Astrocyte (in vitro differentiated cells and primary cell): ENCODE data around the gene SUN3. TPM values are rescaled to one million over a fixed set of nuclear protein-coding genes. Genes with fewer than 3 reads are reported as not detected.

Source experiments
- DNase-seq: peaks from one replicate; pipeline ENCODE4 v3.0.0-alpha.2; 2010; ENCODE audit warnings: low read depth
- FAIRE-seq: peaks from 2 replicates; lab custom pipeline; 2011; peaks lifted over from hg19 to GRCh38; lab: Jason Lieb, UNC
- H2AFZ ChIP-seq: 2 replicates; pipeline ENCODE4 v1.6.0; 2012; ENCODE audit warnings: low read depth, low read length, inconsistent platforms
- H3K27ac ChIP-seq: 2 replicates; pipeline ENCODE4 v1.5.1; 2011; ENCODE audit warnings: low read depth, low read length, inconsistent platforms
- H3K27me3 ChIP-seq: 2 replicates; pipeline ENCODE4 v1.6.0; 2011; ENCODE audit warnings: low read length, inconsistent platforms; ENCODE audit not compliant: insufficient read depth
- H3K36me3 ChIP-seq: 2 replicates; pipeline ENCODE4 v1.5.1; 2011; ENCODE audit warnings: low read length, inconsistent platforms; ENCODE audit not compliant: insufficient read depth
- H3K4me1 ChIP-seq: 2 replicates; pipeline ENCODE4 v1.5.1; 2011; ENCODE audit warnings: low read length, inconsistent platforms; ENCODE audit not compliant: insufficient read depth
- H3K4me2 ChIP-seq: 2 replicates; pipeline ENCODE4 v1.6.0; 2012; ENCODE audit warnings: low read length, inconsistent platforms
- H3K4me3 ChIP-seq: 2 replicates; pipeline ENCODE4 v1.5.1; 2011; ENCODE audit warnings: low read depth, mild to moderate bottlenecking, low read length, inconsistent platforms; ENCODE audit not compliant: insufficient read depth
- H3K79me2 ChIP-seq: 2 replicates; pipeline ENCODE4 v1.6.0; 2012; ENCODE audit warnings: mild to moderate bottlenecking, low read length, inconsistent platforms; ENCODE audit not compliant: insufficient read depth
- H3K9ac ChIP-seq: 2 replicates; pipeline ENCODE4 v1.6.0; 2012; ENCODE audit warnings: mild to moderate bottlenecking, low read length, inconsistent platforms
- H3K9me3 ChIP-seq: 2 replicates; pipeline ENCODE4 v1.5.1; 2012; ENCODE audit warnings: low read depth, mild to moderate bottlenecking, low read length, inconsistent platforms; ENCODE audit not compliant: insufficient read depth
- H4K20me1 ChIP-seq: 2 replicates; pipeline ENCODE4 v1.6.0; 2012; ENCODE audit warnings: low read length, inconsistent platforms; ENCODE audit not compliant: insufficient read depth
- H3K27ac Mint-ChIP-seq: one replicate; pipeline ENCODE4 v1.8.0; 2021; ENCODE audit warnings: mild to moderate bottlenecking, mixed read lengths; ENCODE audit not compliant: unreplicated experiment
- H3K27me3 Mint-ChIP-seq: one replicate; pipeline ENCODE4 v1.8.0; 2021; ENCODE audit warnings: low read depth, mixed read lengths; ENCODE audit not compliant: unreplicated experiment
- H3K36me3 Mint-ChIP-seq: one replicate; pipeline ENCODE4 v1.8.0; 2021; ENCODE audit warnings: low read depth, mixed read lengths; ENCODE audit not compliant: unreplicated experiment
- H3K4me1 Mint-ChIP-seq: one replicate; pipeline ENCODE4 v1.8.0; 2021; ENCODE audit warnings: low read depth, mixed read lengths; ENCODE audit not compliant: unreplicated experiment
- H3K4me3 Mint-ChIP-seq: one replicate; pipeline ENCODE4 v1.8.0; 2021; ENCODE audit warnings: mild to moderate bottlenecking, moderate library complexity, mixed read lengths; ENCODE audit not compliant: unreplicated experiment
- H3K9me3 Mint-ChIP-seq: one replicate; pipeline ENCODE4 v1.8.0; 2021; ENCODE audit warnings: mild to moderate bottlenecking, mixed read lengths; ENCODE audit not compliant: unreplicated experiment
- EZH2 ChIP-seq: IDR thresholded peaks from 2 replicates; pipeline ENCODE4 v1.6.1; 2012; ENCODE audit warnings: mild to moderate bottlenecking, low read length, inconsistent platforms; ENCODE audit not compliant: insufficient read depth
- total RNA-seq: library from RNA; stranded (reverse); gene quantifications from 2 replicates; pipeline ENCODE4 v1.2.1, GENCODE V29; 2021
- TF ChIP-seq, protein P1 (sequence below): IDR thresholded peaks from 2 replicates; pipeline ENCODE4 v1.5.1; 2011; ENCODE audit warnings: low read depth, mild to moderate bottlenecking, inconsistent platforms, low read length, moderate library complexity; ENCODE audit not compliant: insufficient read depth

The SUN3 gene
- total RNA-seq, 1 donor from 2014 or later = not detected

DNA sequence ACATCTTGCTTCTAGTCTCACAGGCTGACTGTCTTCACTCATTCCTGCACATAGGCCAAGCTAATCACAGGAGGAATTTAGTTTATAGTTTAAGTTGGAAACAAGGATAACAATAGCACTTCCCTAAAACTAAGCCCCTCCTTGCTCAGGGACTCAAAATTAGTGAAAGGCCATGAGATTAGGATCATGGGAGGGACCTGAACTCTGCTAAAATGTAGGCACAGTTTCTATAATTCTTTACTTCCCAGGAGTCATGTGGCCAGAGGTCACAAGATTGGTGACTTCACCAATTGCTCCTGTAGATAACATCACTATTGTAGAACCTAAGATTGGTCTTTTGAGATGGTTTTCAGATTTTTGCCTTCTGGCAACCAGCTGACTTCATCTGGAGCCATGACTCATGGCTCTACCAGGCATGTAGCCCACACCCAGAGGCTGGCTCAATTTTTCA, 45.3 kb upstream of the SUN3 start:
- Mint-ChIP-seq H3K27me3 (peaks cover 3% of the 10 kb centered on the region), H3K4me3 (no peak overlapping the region), H3K27ac (no peak overlapping the region), H3K4me1 (peaks cover 8% of the 10 kb centered on the region), H3K9me3 (no peaks in the 10 kb centered on the region), H3K36me3 (no peaks in the 10 kb centered on the region)
- Histone ChIP-seq H3K9ac (no peak overlapping the region), H3K27ac (no peak overlapping the region), H2AFZ (no peak overlapping the region), H3K4me2 (no peak overlapping the region), H3K4me3 (no peak overlapping the region), H3K79me2 (no peaks in the 10 kb centered on the region), H4K20me1 (no peaks in the 10 kb centered on the region), H3K27me3 (no peaks in the 10 kb centered on the region), H3K4me1 (no peaks in the 10 kb centered on the region), H3K36me3 (no peaks in the 10 kb centered on the region), H3K9me3 (no peaks in the 10 kb centered on the region)
- no peak for FAIRE-seq
- peak; percentile 14 for DNase-seq
- TF ChIP-seq EZH2 = no peak
- TF ChIP-seq, protein P1, sequence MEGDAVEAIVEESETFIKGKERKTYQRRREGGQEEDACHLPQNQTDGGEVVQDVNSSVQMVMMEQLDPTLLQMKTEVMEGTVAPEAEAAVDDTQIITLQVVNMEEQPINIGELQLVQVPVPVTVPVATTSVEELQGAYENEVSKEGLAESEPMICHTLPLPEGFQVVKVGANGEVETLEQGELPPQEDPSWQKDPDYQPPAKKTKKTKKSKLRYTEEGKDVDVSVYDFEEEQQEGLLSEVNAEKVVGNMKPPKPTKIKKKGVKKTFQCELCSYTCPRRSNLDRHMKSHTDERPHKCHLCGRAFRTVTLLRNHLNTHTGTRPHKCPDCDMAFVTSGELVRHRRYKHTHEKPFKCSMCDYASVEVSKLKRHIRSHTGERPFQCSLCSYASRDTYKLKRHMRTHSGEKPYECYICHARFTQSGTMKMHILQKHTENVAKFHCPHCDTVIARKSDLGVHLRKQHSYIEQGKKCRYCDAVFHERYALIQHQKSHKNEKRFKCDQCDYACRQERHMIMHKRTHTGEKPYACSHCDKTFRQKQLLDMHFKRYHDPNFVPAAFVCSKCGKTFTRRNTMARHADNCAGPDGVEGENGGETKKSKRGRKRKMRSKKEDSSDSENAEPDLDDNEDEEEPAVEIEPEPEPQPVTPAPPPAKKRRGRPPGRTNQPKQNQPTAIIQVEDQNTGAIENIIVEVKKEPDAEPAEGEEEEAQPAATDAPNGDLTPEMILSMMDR = no peak

DNA sequence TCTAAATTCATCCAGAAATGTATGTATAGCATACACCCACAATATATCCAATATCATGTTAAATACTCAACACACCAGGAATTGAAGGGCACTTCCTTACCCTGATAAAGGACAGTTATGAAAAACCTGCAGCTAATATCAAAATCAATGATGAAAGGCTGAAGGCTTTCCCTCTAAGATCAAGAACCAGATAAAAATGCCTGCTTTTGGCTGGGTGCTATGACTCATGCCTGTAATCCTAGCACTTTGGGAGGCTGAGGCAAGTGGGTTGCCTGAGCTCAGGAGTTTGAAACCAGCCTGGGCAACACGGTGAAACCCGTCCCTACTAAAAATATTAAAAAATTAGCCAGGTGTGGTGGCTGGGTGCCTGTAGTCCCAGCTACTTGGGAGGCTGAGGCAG, 38.6 kb upstream of the SUN3 start:
- no peak overlapping the region for H3K4me3 ChIP-seq
- Mint-ChIP-seq H3K27ac (no peak overlapping the region), H3K36me3 (no peaks in the 10 kb centered on the region), H3K27me3 (no peaks in the 10 kb centered on the region), H3K9me3 (peaks cover 4% of the 10 kb centered on the region), H3K4me1 (no peaks in the 10 kb centered on the region), H3K4me3 (no peak overlapping the region)
- no peaks in the 10 kb centered on the region for H3K79me2 ChIP-seq
- H3K9ac ChIP-seq = no peak overlapping the region
- H3K4me2 ChIP-seq = no peak overlapping the region
- no peaks in the 10 kb centered on the region for H3K9me3 ChIP-seq
- DNase-seq (no peak), FAIRE-seq (no peak)
- TF ChIP-seq, protein P1 = no peak
- TF ChIP-seq EZH2 = no peak
- H3K27ac ChIP-seq = no peak overlapping the region
- no peaks in the 10 kb centered on the region for H3K4me1 ChIP-seq
- no peaks in the 10 kb centered on the region for H3K27me3 ChIP-seq
- no peaks in the 10 kb centered on the region for H4K20me1 ChIP-seq
- H3K36me3 ChIP-seq = no peaks in the 10 kb centered on the region
- no peak overlapping the region for H2AFZ ChIP-seq

DNA sequence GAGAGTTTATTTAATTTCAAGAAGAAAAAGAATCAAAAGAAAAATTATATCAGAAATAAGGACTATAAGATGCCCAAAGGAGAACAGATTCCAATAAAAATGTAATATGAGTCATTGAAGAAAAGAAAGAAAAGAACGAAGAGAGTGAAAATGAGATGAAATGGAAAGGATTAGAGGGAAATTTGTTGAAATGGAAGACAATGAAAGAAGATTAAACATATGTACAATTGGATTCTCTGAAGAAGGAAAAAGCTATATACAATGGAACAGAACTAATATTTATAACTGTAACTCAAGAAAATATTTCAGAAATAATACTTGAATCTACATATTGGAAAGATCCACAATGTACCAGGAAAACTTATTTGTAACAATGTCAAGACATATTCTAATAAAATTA, 35.1 kb upstream of the SUN3 start:
- H3K9ac ChIP-seq = no peak overlapping the region
- Mint-ChIP-seq H3K4me3 (no peak overlapping the region), H3K9me3 (peaks cover 4% of the 10 kb centered on the region), H3K36me3 (no peaks in the 10 kb centered on the region), H3K27me3 (no peaks in the 10 kb centered on the region), H3K27ac (no peak overlapping the region), H3K4me1 (no peaks in the 10 kb centered on the region)
- no peak overlapping the region for H2AFZ ChIP-seq
- H3K4me2 ChIP-seq = no peak overlapping the region
- TF ChIP-seq, protein P1 = no peak
- no peak for TF ChIP-seq EZH2
- H3K36me3 ChIP-seq = no peaks in the 10 kb centered on the region
- H3K27ac ChIP-seq = no peak overlapping the region
- H3K9me3 ChIP-seq = no peaks in the 10 kb centered on the region
- H3K4me1 ChIP-seq = no peaks in the 10 kb centered on the region
- no peak overlapping the region for H3K4me3 ChIP-seq
- no peak for DNase-seq
- FAIRE-seq = no peak
- no peaks in the 10 kb centered on the region for H4K20me1 ChIP-seq
- no peaks in the 10 kb centered on the region for H3K79me2 ChIP-seq
- H3K27me3 ChIP-seq = no peaks in the 10 kb centered on the region
